D721Med (cell line): ENCODE measurements around the gene HMGXB4.

Experiments used
- DNase-seq: peaks from one replicate; pipeline ENCODE4 v3.0.0; 2011; ENCODE audit warnings: low spot score; ENCODE audit not compliant: insufficient read length
- FAIRE-seq: peaks from 2 replicates; lab custom pipeline; 2011; peaks lifted over from hg19 to GRCh38; lab: Jason Lieb, UNC
- TF ChIP-seq, protein P1 (sequence below): IDR thresholded peaks from 2 replicates; pipeline ENCODE4 v1.5.1; 2012; ENCODE audit warnings: mild to moderate bottlenecking, control low read depth; ENCODE audit not compliant: insufficient read depth; ENCODE audit errors: missing control alignments

HMGXB4 gene

DNA sequence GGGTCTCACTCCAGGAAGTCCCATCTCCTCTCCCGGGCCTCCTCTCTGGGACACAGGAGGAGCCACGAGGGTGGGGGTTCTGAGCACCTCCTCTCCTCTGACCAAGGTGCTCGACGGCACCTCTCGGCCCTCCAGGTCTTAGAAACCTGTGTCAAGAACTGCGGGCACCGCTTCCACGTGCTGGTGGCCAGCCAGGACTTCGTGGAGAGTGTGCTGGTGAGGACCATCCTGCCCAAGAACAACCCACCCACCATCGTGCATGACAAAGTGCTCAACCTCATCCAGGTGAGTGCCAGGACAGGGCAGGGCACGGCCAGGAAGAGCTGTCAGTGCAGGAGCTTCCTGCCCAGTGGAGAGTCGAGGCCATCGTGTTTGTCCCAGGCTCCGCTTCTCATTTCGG is 65.6 kb downstream of the HMGXB4 start:
- TF ChIP-seq, protein P1, sequence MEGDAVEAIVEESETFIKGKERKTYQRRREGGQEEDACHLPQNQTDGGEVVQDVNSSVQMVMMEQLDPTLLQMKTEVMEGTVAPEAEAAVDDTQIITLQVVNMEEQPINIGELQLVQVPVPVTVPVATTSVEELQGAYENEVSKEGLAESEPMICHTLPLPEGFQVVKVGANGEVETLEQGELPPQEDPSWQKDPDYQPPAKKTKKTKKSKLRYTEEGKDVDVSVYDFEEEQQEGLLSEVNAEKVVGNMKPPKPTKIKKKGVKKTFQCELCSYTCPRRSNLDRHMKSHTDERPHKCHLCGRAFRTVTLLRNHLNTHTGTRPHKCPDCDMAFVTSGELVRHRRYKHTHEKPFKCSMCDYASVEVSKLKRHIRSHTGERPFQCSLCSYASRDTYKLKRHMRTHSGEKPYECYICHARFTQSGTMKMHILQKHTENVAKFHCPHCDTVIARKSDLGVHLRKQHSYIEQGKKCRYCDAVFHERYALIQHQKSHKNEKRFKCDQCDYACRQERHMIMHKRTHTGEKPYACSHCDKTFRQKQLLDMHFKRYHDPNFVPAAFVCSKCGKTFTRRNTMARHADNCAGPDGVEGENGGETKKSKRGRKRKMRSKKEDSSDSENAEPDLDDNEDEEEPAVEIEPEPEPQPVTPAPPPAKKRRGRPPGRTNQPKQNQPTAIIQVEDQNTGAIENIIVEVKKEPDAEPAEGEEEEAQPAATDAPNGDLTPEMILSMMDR: no peak
- DNase-seq: no peak
- FAIRE-seq: no peak

DNA sequence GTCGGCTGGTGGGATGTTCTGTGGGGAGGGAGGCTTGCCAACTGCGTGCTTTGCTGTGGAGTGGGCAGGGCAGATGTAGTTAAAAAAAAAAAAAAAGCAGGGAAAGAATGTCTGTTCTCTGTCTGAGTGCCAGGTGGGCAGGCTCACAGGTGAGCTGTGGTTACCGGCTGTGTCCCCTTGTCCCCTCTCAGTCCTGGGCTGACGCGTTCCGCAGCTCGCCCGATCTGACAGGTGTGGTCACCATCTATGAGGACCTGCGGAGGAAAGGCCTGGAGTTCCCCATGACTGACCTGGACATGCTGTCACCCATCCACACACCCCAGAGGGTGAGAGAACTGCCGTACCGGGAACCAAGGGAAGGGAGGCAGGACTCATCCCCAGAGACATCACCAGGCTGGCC is 66.0 kb downstream of the HMGXB4 start:
- FAIRE-seq: no peak
- TF ChIP-seq, protein P1: no peak
- no peak for DNase-seq

DNA sequence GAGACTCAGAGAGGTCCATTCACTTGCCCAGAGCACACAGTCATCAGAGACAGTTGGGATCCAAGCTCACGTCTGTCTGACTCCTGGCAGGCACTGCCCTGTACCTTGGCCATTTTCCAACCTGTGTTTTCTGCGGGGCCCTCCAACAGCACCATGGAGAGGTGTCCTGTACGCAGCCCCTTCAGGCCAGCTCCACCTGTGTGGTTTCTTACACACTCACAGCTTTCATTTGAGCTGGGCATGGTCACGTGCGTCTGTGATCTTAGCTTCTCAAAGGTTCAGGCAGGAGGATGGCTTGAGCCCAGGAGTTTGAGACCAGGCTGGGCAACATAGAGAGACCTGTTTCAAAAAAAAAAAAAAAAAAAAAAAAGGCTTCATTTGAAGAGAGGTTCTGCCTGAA is 66.8 kb downstream of the HMGXB4 start:
- TF ChIP-seq, protein P1: no peak
- no peak for DNase-seq
- no peak for FAIRE-seq

DNA sequence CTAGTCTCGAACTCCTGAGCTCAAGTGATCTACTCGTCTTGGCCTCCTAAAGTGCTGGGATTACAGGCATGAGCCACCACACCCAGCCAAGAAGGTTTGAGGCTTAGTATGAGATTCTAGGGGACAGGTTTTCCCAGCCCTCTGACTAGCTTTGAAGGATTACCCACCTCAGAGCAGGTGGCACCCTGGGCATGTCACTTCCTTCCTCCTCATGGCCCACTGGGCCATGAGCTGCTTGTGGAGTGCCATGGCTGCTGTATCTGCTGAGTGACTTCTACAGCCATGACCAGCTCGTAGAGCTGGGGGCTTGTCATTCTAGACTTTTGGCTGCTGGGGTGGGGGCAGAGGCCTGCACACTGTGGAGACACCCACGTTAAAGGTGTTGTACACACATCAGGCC is 67.5 kb downstream of the HMGXB4 start:
- FAIRE-seq (no peak), DNase-seq (no peak)
- TF ChIP-seq, protein P1: no peak

DNA sequence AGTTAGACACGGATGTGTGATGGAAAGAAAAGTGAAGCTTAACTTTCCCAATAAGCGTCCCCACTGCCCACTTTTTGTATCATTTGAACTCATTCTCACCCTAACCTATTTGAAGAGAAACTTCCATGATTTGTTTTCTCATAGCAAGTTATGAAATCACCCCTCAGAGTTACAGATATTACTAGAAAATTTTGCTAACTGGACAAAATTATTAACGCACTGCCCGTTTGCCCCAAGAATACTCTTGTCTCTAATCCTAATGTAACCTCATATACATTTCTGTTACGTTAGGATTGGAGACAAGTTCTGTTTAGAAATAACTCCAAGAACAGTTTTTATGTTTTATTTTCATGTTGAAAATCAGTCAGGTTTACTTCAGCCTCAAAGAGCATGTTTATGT is 67.9 kb downstream of the HMGXB4 start:
- DNase-seq (no peak), FAIRE-seq (no peak)
- TF ChIP-seq, protein P1: no peak

DNA sequence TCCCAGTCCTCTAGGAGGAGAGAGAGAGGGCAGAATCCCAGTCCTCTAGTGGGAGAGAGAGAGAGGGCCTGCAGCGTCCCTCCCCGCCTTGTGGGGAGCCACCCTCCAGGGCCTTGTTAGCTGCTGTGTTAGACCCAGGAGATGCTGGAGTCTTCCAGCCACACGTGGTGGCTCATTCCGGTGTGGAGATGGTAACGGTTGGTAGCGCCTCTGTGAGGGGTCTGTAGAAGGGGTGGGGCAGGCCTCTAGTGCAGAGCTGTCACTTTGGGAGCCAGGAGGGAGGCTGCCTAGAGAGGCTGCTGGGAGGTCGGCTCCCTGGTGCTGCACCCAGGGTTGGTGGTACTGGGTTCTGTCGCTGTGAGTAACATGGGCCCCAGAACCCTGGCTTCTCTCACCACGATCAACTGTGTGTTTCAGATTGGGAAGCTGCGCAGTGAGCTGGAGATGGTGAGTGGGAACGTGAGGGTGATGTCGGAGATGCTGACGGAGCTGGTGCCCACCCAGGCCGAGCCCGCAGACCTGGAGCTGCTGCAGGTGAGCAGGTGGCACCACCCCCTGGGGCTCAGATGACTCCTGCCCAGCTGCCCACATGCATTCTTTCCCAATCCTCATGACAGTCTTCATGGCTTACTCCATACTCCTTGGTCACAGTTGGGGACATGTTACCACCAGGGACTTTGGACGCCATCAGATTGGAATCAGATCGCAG is 69.7 kb downstream of the HMGXB4 start:
- TF ChIP-seq, protein P1: no peak
- DNase-seq (no peak), FAIRE-seq (no peak)

DNA sequence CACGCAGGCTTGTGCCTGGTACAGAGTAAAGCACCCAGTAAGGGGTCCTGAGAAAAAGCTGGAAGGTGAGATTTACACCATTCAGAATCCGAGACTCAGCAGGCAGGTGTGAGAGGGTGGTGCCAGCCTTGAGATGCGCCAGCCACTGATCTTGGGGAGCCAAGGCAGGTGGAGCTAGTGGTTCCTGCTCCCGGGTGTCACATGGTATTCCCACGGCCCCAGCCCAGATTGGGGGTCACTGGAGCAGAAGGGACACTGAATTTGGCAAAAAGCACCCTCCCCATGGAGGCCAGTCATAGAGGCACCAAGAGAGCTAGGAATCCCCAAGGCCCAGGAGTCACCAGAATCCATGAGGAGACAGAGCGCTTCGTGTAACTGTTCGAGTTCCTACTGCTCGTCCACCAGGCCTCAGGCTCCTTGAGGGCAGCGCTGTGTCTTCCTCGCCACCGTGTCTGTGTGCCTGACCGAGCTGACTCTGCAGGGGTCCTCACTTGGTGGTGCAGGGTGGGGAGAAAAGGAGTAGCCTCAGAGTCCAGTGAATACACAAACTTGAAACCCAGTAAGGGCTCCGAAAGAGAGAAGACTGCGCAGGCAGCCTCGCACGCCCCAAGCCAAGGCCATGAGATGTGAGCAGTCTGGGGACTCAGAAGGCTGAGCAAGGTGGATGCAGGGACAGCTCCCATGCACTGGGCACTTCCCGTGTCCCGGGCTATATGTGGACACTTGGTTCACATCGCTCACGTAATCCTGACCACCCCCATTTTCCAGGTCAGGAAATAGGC is 70.6 kb downstream of the HMGXB4 start:
- TF ChIP-seq, protein P1: no peak
- FAIRE-seq: no peak
- DNase-seq: no peak
